HCT116 (cell line): ENCODE data around the gene INMT.

ENCODE experiments used
- CBX3 ChIP-seq: IDR thresholded peaks from 2 replicates; pipeline ENCODE4 v1.6.1; 2012; ENCODE audit warnings: low read depth
- EZH2 ChIP-seq: fragments of 200-600 bp; sonication (generic); IDR thresholded peaks from 2 replicates; pipeline ENCODE4 v1.6.1; 2017; ENCODE audit warnings: antibody characterized with exemption, mixed run types
- EZH2phosphoT487 ChIP-seq: fragments of 200-600 bp; IDR thresholded peaks from 2 replicates; pipeline ENCODE4 v1.6.1; 2018; ENCODE audit warnings: antibody characterized with exemption, borderline replicate concordance
- JUND ChIP-seq: IDR thresholded peaks from 2 replicates; pipeline ENCODE4 v1.6.1; 2012
- POLR2A ChIP-seq: IDR thresholded peaks from 2 replicates; pipeline ENCODE4 v1.7.0; 2011; ENCODE audit warnings: borderline replicate concordance; ENCODE audit not compliant: insufficient read depth, insufficient read length; ENCODE audit errors: extremely low read depth
- POLR2AphosphoS5 ChIP-seq: IDR thresholded peaks from 2 replicates; pipeline ENCODE4 v1.6.1; 2011; ENCODE audit warnings: mild to moderate bottlenecking, low read depth, low read length, moderate library complexity
- SP1 ChIP-seq: IDR thresholded peaks from 2 replicates; pipeline ENCODE4 v1.6.1; 2012; ENCODE audit warnings: low read depth
- YY1 ChIP-seq: IDR thresholded peaks from 2 replicates; pipeline ENCODE4 v1.6.1; 2011; ENCODE audit warnings: low read length, low read depth, moderate library complexity, mild to moderate bottlenecking; ENCODE audit not compliant: insufficient replicate concordance; ENCODE audit errors: extremely low read depth
- ZFX ChIP-seq: fragments of 450-650 bp; IDR thresholded peaks from 2 replicates; pipeline ENCODE4 v1.6.1; 2017
- ZNF274 ChIP-seq: fragments of 200-500 bp; sonication (Bioruptor generic); IDR thresholded peaks from 2 replicates; pipeline ENCODE4 v1.6.1; 2014; ENCODE audit warnings: mild to moderate bottlenecking, low read depth, low read length, inconsistent platforms
- TF ChIP-seq, protein P1 (sequence below), 3 experiments: fragments of 200-600 bp in 1 of 3; sonication (generic) in 1 of 3; IDR thresholded peaks in 2 of 3; conservative IDR thresholded peaks in 1 of 3; 2 replicates each; pipeline ENCODE4 v1.5.1; 2012 to 2017; ENCODE audit warnings: low read depth in 2 of 3, low read length in 2 of 3, antibody characterized with exemption in 1 of 3, borderline replicate concordance in 1 of 3, control low read depth in 1 of 3, mild to moderate bottlenecking in 1 of 3, mixed read lengths in 1 of 3, mixed run types in 1 of 3, moderate library complexity in 1 of 3; ENCODE audit not compliant: insufficient read depth in 1 of 3
- TF ChIP-seq, protein P2 (sequence below): IDR thresholded peaks from 2 replicates; pipeline ENCODE4 v1.6.1; 2012
- TF ChIP-seq, protein P3 (sequence below): IDR thresholded peaks from 2 replicates; pipeline ENCODE4 v1.6.1; 2011; ENCODE audit warnings: mild to moderate bottlenecking, low read length, moderate library complexity; ENCODE audit not compliant: insufficient replicate concordance; ENCODE audit errors: extremely low read depth
- TF ChIP-seq, protein P4 (sequence below): IDR thresholded peaks from 2 replicates; pipeline ENCODE4 v1.6.1; 2012; ENCODE audit warnings: low read depth

DNA sequence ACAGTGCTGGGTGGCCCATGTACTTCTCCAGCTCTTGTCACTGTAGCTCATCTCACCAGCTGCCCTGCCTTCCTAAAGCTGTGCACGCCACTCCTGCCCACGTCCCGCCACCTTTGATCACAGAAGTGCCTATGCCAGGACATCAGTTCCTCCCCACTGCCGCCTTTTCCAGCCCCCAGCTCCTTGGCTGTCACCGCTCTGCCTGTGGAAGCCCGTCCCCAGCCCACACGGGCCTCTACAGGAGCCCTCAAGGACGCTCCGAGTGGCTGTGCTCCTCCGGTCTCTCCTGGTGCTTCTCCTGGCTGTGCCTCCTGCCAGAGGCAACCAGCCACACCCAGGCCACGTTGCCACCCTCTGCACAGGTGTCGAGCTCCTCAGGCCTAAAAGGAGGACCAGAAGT is 19.3 kb upstream of the INMT start:
- TF ChIP-seq POLR2AphosphoS5 (no peak), JUND (no peak), EZH2 (no peak), CBX3 (no peak), EZH2phosphoT487 (no peak), SP1 (no peak), POLR2A (no peak), ZNF274 (no peak), ZFX (no peak), YY1 (no peak)
- TF ChIP-seq, protein P1, sequence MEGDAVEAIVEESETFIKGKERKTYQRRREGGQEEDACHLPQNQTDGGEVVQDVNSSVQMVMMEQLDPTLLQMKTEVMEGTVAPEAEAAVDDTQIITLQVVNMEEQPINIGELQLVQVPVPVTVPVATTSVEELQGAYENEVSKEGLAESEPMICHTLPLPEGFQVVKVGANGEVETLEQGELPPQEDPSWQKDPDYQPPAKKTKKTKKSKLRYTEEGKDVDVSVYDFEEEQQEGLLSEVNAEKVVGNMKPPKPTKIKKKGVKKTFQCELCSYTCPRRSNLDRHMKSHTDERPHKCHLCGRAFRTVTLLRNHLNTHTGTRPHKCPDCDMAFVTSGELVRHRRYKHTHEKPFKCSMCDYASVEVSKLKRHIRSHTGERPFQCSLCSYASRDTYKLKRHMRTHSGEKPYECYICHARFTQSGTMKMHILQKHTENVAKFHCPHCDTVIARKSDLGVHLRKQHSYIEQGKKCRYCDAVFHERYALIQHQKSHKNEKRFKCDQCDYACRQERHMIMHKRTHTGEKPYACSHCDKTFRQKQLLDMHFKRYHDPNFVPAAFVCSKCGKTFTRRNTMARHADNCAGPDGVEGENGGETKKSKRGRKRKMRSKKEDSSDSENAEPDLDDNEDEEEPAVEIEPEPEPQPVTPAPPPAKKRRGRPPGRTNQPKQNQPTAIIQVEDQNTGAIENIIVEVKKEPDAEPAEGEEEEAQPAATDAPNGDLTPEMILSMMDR (IDR thresholded peaks at IDR 0.05 in 2 of 3, conservative IDR thresholded peaks at IDR 0.05 in 1 of 3; ENCODE audit: borderline replicate concordance in 1 of 3, insufficient read depth in 1 of 3, low read depth in 2 of 3, low read length in 2 of 3) = no peak
- TF ChIP-seq, protein P2, sequence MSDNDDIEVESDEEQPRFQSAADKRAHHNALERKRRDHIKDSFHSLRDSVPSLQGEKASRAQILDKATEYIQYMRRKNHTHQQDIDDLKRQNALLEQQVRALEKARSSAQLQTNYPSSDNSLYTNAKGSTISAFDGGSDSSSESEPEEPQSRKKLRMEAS = no peak
- TF ChIP-seq, protein P3, sequence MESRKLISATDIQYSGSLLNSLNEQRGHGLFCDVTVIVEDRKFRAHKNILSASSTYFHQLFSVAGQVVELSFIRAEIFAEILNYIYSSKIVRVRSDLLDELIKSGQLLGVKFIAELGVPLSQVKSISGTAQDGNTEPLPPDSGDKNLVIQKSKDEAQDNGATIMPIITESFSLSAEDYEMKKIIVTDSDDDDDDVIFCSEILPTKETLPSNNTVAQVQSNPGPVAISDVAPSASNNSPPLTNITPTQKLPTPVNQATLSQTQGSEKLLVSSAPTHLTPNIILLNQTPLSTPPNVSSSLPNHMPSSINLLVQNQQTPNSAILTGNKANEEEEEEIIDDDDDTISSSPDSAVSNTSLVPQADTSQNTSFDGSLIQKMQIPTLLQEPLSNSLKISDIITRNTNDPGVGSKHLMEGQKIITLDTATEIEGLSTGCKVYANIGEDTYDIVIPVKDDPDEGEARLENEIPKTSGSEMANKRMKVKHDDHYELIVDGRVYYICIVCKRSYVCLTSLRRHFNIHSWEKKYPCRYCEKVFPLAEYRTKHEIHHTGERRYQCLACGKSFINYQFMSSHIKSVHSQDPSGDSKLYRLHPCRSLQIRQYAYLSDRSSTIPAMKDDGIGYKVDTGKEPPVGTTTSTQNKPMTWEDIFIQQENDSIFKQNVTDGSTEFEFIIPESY = no peak
- TF ChIP-seq, protein P4, sequence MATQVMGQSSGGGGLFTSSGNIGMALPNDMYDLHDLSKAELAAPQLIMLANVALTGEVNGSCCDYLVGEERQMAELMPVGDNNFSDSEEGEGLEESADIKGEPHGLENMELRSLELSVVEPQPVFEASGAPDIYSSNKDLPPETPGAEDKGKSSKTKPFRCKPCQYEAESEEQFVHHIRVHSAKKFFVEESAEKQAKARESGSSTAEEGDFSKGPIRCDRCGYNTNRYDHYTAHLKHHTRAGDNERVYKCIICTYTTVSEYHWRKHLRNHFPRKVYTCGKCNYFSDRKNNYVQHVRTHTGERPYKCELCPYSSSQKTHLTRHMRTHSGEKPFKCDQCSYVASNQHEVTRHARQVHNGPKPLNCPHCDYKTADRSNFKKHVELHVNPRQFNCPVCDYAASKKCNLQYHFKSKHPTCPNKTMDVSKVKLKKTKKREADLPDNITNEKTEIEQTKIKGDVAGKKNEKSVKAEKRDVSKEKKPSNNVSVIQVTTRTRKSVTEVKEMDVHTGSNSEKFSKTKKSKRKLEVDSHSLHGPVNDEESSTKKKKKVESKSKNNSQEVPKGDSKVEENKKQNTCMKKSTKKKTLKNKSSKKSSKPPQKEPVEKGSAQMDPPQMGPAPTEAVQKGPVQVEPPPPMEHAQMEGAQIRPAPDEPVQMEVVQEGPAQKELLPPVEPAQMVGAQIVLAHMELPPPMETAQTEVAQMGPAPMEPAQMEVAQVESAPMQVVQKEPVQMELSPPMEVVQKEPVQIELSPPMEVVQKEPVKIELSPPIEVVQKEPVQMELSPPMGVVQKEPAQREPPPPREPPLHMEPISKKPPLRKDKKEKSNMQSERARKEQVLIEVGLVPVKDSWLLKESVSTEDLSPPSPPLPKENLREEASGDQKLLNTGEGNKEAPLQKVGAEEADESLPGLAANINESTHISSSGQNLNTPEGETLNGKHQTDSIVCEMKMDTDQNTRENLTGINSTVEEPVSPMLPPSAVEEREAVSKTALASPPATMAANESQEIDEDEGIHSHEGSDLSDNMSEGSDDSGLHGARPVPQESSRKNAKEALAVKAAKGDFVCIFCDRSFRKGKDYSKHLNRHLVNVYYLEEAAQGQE = no peak
